Measurements from ENCODE around the gene PHF11.
"Not testable (repeated sequence)": the region's sequence is repeated elsewhere in the genome, so short reads cannot be mapped to it uniquely, and the experiment has no call there.

The PHF11 gene

DNA sequence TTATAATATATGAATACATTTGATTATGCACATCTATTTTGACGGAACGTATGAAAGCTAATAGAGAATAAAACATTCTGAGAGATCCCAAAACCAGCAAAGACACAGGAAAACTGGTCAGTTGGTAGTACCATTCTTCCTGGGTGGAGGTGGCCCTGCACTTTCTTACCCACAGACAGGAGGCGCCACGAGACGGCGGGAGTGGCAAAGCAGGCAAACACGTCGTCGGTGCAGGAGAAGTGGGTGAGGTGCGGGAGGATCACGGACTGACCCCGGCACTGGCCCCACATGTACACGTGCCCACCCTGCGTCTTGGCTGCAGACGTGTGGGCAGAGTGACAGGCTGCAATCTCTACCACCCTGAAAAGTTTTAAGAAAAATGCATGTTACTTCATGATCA is 53.5 kb downstream of the PHF11 start:
- no peak for DNase-seq

GRCh38 chr13:49550942-49551644 is 55.3 kb downstream of the PHF11 start:
- no peak for DNase-seq

DNA sequence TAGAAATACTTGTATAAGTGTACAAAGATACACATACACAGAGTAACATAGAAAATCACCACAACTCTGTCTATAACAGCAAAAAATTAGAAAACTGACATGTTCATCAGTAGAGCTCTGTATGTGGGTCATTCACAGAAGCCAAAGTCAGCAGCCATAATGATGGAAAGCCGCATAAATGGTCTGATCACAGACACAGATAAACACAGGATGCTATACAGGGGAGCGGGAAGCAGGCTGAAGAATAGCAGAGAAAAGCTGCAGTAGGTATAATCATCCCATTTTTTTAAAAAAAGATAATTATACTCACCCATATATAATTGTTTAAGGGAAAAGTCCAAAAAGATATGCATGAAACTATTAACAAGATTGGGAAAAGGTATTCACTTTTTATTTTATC is 58.1 kb downstream of the PHF11 start:
- no peak for DNase-seq

- DNase-seq = no peak
Observed at GRCh38 chr13:49554387-49554786, 58.6 kb downstream of the PHF11 start.

DNA sequence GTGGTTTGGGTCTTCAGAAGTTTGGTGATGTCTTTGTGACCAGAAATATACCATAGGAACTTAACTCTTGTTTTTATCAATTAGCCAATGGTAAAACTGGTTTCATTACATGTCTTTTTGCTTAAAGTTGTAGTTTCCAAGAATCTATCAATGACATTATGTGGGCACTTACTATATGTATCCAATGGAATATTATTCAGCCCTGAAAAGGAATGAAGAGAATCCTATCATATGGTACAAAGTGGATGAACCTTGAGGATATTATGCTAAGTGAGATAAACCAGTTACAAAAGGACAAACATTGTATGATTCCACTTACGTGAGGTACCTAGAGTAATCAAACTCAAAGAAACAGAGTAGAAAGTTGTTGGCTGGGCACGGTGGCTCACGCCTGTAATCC is 63.3 kb downstream of the PHF11 start:
- no peak for DNase-seq

DNA sequence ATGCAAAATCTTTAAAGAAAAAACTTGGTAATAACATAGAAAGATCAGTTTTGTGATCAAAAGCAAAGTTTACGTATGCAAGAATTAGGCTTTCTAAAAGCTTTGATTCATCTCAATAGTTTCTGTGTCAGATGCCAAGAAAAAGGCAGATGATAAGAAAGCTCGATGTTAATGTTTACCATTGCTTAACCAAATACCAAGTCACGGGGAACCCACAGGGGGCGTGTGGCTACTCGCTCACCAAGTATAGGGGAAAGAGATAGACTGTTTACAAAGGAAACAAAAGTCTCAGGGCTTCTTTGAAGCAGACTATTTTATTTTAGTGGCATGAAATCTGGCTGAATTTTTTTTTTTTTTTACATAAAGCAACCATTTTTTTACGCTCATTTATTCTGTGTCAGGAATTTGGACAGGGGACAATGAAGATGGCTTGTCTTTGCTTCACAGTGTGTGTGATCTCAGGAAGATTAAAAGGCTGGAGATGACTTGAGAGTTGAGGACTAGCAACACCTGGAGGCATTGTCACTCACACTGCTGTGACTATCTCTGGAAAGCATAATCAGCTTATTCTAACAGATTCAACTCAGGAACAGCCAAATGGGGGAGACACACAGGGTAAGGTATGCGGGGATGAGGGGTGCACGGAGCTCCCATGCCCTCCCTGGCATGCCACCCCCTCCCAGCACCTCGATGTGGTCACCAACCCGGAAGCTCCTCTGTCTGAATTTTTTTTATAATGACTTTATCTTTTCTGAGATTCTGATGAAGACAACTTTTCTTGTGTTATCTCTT is 64.7 kb downstream of the PHF11 start:
- DNase-seq = no peak

GRCh38 chr13:49561062-49561410 is 65.3 kb downstream of the PHF11 start:
- no peak for DNase-seq

DNA sequence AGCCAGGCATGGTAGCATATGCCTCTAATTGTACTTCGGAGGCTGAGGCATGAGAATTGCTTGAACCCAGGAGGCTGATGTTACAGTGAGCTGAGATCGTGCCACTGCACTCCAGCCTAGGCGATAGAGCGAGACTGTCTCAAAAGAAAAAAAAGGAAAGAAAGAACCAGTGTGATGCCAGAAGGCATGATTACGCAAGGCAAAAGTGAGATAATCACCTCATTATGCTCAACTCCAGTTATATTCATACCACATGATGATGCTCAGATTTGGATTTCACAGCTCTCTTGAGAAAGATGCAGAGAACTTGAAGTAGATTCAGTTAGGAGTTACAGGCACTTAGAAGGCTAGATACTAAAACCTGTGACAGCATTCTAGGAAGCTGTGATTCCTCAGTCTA is 67.8 kb downstream of the PHF11 start:
- DNase-seq = no peak

- DNase-seq = not testable (repeated sequence)
Observed at GRCh38 chr13:49565461-49565860, 69.7 kb downstream of the PHF11 start.

GRCh38 chr13:49566461-49566860 is 70.7 kb downstream of the PHF11 start:
- no peak for DNase-seq

DNA sequence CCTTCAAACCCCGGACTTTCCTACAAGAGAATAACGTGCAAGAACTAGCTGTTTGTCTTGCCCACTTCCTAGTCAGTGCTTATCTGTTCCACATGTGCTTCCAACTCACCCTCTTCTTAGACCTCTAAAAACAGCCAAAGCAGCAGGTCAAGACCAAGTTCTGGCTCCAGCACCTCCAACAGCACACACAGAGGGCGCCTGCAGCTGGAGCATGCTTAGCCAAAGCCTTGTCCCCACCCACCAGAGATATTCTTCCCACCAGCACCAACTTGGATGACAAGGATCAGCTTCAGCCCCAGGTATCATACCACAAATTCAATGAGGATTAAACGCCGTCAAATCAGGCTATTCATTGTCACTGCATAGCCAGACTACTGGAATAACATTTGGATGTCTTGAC is 71.7 kb downstream of the PHF11 start:
- no peak for DNase-seq

DNA sequence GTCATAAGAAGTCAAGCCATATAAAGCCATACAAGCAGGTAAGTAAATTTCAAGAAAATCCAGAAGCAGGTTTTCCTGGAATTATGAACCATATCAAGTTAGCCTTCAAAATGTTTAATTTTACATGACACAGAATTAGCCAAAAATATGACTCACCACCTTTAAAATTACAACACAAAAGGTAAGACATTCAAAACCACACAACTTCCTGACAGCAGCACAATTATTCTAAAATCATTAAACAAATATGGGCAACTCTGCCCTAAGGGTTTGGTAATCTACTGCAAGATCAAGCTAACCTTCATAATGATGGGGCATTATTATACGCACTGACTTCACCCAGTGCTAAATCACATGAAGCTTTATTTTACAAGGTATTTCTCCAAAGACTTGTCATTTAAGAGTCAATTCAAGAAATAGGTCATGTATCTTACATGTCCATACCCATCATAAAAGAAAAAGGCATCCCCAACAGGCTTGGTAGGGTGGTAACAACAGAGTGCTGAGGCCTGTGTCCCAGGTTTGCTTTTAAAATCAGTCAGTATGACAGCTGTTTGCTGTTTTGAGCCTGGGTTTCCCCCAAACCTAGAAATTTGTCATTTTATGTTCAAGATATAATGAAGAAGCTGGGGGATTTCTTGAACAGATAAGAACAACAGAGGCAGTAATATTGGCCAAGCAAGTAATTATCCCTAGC is 74.4 kb downstream of the PHF11 start:
- DNase-seq = no peak

DNA sequence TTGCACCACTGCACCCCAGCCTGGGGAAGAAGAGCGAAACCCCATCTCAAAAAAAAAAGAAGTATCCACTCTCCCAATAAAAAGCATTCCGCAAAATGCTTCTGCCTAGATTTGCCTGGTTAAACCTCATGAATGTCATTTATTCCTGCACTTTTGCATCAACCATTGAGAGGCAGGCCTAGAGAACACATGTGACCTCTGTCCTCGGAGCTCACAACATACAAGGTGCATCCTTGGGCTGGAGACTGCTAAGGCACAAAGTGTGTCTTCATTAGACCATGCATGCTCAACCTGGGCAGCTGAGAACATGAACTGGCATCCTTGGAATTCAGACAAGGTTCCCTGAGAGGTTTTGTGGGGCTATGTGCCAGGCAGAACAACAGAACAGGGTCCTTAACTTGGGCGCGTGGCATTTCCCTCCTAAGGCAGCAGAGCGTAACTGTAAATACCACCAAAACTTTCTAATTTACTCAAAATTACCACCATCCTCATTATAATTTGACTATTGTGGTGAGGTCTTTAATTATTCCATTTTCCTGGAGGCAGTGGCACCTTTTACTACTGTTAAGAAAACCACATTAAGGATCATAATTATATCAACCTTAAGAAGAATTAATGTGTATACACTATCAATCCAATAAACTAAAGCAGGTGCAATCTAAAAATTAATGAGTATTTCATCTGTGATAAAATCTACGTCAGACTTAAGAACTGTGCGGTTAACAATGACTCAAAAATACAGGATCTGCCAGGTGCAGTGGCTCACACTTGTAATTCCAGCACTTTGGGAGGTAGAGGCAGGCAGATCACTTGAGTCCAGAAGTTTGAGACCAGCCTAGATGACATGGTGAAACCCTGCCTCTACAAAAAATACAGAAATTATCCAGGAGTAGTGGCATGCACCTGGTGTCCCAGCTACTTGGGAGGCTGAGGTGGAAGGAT is 75.8 kb downstream of the PHF11 start:
- no peak for DNase-seq
